ENCODE data around the gene RETREG3.

- TF ChIP-seq CTCF (IDR thresholded peaks at IDR 0.05; ENCODE audit: insufficient read depth, low read length, poor library complexity, severe bottlenecking) (no peak), EZH2phosphoT487 (conservative IDR thresholded peaks at IDR 0.05; ENCODE audit: low read length) (no peak)
Observed at GRCh38 chr17:42609182-42609813, at the start of gene RETREG3, which contains the start of gene TUBG1.

All from SU-DHL-6 (cell line).